ENCODE results near the gene TXNDC17.

Gene TXNDC17

GRCh38 chr17:6643451-6644125 is 2.7 kb downstream of the TXNDC17 start:
- no peak for TF ChIP-seq GATA2 (IDR thresholded peaks at IDR 0.05; ENCODE audit: low read depth, low read length)
- no peak for TF ChIP-seq GATA3 (IDR thresholded peaks at IDR 0.05; ENCODE audit: low read depth, low read length)

DNA sequence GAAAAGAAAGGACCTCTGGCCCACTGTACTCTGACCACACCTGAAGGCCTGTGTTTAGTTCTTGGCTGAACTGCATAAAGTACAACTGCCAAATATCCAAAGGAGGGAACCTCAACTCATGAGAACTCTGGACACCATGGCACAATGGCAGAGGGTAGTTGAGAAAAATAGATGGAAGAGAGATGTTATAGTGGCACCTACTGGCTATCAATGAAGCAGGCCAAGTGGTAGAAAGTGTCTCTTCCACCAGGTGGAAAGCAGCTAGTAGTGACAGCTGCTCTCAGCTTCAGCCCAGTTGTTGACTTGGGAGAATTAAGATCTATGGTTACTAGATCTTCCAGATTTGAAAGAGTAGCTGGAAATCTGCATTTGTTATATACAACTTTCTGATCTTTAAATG is 7.3 kb downstream of the TXNDC17 start:
- TF ChIP-seq GATA2 (IDR thresholded peaks at IDR 0.05; ENCODE audit: low read depth, low read length), result no peak
- no peak for TF ChIP-seq GATA3 (IDR thresholded peaks at IDR 0.05; ENCODE audit: low read depth, low read length)

GRCh38 chr17:6651354-6651918 is 10.6 kb downstream of the TXNDC17 start, which contains the start of the genes C17orf100 and MED31:
C17orf100 (plus strand) TSS chr17:6651762; CDS start chr17:6651914, 152 bp downstream.
MED31 (minus strand) TSS chr17:6651605; CDS start chr17:6651528, 77 bp downstream.
- TF ChIP-seq GATA2 (IDR thresholded peaks at IDR 0.05; ENCODE audit: low read depth, low read length), result no peak
- no peak for TF ChIP-seq GATA3 (IDR thresholded peaks at IDR 0.05; ENCODE audit: low read depth, low read length)

GRCh38 chr17:6651919-6652452 is 11.1 kb downstream of the TXNDC17 start:
- no peak for TF ChIP-seq GATA3 (IDR thresholded peaks at IDR 0.05; ENCODE audit: low read depth, low read length)
- TF ChIP-seq GATA2 (IDR thresholded peaks at IDR 0.05; ENCODE audit: low read depth, low read length), result no peak

- TF ChIP-seq GATA2 (IDR thresholded peaks at IDR 0.05; ENCODE audit: low read depth, low read length) (no peak), GATA3 (IDR thresholded peaks at IDR 0.05; ENCODE audit: low read depth, low read length) (no peak)
Observed at GRCh38 chr17:6654841-6655731, 14.2 kb downstream of the TXNDC17 start.

- no peak for TF ChIP-seq GATA2 (IDR thresholded peaks at IDR 0.05; ENCODE audit: low read depth, low read length)
- TF ChIP-seq GATA3 (IDR thresholded peaks at IDR 0.05; ENCODE audit: low read depth, low read length), result no peak
Observed at GRCh38 chr17:6657633-6658287, 16.9 kb downstream of the TXNDC17 start.

- TF ChIP-seq GATA3 (IDR thresholded peaks at IDR 0.05; ENCODE audit: low read depth, low read length) (no peak), GATA2 (IDR thresholded peaks at IDR 0.05; ENCODE audit: low read depth, low read length) (no peak)
Observed at GRCh38 chr17:6660101-6660500, 19.2 kb downstream of the TXNDC17 start.

DNA sequence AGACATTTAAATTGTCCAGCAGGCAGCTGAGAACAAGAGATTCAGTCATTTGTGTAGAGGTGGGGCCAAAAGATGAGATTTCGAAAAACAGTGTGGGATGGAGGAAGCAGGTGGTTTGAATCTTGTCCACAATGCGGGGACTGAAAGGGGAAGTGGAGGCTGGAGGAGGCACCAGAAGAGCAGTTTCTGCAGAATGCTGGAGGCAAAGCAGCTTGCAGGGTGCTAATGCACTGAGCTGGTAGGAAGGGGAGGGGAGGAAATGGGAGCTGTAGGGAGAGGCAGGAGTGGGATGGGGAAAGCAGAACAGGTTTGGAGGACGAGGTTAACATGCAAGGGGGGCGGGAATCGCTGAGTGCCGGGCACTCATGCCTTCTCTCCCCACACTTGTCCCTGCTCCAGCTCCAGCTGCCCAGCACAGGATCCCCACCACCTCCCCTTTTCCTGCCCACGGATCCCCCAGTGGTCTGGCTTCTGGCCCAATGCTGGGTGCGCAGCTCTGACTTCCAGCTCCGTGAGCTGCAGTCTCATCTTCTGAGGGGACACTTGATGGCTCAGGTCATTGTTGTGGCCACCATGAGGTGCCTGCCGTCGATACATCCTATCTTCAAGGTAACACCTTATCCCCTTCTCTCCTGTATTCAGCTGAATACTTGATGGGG is 20.1 kb downstream of the TXNDC17 start:
- no peak for TF ChIP-seq GATA3 (IDR thresholded peaks at IDR 0.05; ENCODE audit: low read depth, low read length)
- TF ChIP-seq GATA2 (IDR thresholded peaks at IDR 0.05; ENCODE audit: low read depth, low read length), result no peak

DNA sequence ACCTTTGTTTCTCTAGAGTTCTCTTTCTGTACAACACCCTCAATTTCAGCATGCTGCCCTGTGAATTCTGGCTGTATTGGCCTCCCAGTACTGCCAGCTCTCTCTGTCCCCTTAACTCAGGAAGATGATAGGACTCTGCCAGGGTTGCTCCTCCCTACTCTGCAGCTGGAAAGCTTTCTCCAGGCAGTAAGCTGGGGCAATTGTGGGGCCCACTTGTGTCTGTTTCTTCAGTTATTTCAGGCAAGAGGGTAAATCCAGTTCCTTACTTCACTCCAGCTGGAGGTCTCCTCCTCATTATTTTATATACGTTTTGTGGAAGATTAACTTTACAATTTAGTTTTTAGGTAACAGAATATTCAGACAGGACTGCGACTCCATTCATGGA is 20.6 kb downstream of the TXNDC17 start:
- TF ChIP-seq GATA3 (IDR thresholded peaks at IDR 0.05; ENCODE audit: low read depth, low read length) (no peak), GATA2 (IDR thresholded peaks at IDR 0.05; ENCODE audit: low read depth, low read length) (no peak)

DNA sequence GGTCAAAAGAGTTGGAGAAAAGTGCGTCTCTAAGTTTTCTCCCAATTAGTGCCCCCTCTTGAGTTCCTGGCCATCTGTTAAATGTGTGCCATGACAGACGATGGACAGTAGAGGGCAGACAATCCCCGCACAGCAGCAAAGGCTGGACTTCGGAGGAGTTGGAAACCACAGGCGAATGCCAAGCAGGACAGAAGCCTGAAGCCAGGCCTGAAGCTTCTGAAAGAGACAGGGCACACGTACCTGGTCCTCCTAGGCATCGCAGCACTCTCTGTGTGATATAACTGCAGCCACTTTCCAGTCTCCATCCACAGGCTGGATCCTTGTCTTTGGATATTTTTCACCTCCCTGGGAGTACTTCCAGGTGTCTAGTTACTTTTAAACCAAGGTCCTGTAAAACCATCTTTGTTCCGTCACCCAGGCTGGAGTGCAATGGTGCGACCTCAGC is 25.2 kb downstream of the TXNDC17 start:
- TF ChIP-seq GATA2 (IDR thresholded peaks at IDR 0.05; ENCODE audit: low read depth, low read length) (no peak), GATA3 (IDR thresholded peaks at IDR 0.05; ENCODE audit: low read depth, low read length) (no peak)

DNA sequence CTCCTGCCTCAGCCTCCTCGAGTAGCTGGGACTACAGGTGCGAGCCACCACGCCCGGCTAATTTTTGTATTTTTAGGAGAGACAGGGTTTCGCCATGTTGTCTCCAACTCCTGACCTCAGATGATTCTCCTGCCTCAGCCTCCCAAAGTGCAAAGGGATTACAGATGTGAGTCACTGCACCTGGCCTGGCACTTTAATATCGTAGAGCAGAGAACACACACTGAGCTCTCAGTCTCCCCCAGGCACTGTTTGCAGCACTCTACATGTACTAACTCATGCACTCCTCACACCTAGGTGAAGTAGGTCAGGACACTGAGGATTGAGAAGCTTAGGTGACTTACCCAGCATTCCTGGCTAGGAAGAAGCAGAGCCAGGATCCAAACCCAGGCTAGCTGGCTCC is 25.7 kb downstream of the TXNDC17 start:
- TF ChIP-seq GATA3 (IDR thresholded peaks at IDR 0.05; ENCODE audit: low read depth, low read length) (no peak), GATA2 (IDR thresholded peaks at IDR 0.05; ENCODE audit: low read depth, low read length) (no peak)

DNA sequence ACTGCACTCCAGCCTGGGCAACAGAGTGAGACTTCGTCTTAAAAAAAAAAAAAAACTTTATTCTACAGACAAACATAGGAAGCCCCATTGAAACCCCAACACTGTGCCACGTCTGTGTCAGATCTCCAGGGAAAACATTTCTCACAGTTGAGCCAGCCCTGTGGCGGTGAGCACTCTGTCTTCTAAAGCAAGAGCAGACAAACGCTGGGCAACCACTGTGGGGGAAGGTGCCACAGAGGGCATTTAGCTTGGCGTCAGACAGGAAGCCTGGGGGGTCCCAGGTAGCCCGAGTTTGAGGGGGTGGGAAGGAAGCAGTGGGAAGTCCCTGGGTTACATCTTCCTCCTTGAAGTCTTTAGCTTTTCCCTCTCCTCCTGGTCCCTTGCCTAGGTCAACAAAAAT is 26.7 kb downstream of the TXNDC17 start:
- TF ChIP-seq GATA3 (IDR thresholded peaks at IDR 0.05; ENCODE audit: low read depth, low read length), result no peak
- TF ChIP-seq GATA2 (IDR thresholded peaks at IDR 0.05; ENCODE audit: low read depth, low read length), result no peak

GRCh38 chr17:6668219-6668618 is 27.4 kb downstream of the TXNDC17 start:
- no peak for TF ChIP-seq GATA3 (IDR thresholded peaks at IDR 0.05; ENCODE audit: low read depth, low read length)
- TF ChIP-seq GATA2 (IDR thresholded peaks at IDR 0.05; ENCODE audit: low read depth, low read length), result no peak
